HL-60 (cell line): ENCODE data around the gene MTFR1L.

Experiments used
- CTCF ChIP-seq: IDR thresholded peaks from one replicate; pipeline ENCODE4 v1.5.1; 2011; ENCODE audit warnings: low read length, control low read depth, inconsistent platforms; ENCODE audit not compliant: insufficient read depth
- POLR2AphosphoS5 ChIP-seq: IDR thresholded peaks from 2 replicates; pipeline ENCODE4 v1.6.1; 2012; ENCODE audit warnings: low read depth
- REST ChIP-seq: IDR thresholded peaks from 2 replicates; pipeline ENCODE4 v1.6.1; 2012; ENCODE audit warnings: low read depth; ENCODE audit not compliant: insufficient replicate concordance

- TF ChIP-seq POLR2AphosphoS5 (peak; percentile 83), CTCF (no peak), REST (peak; percentile 52)
Measured at GRCh38 chr1:25858906-25859789, 39.4 kb downstream of the MTFR1L start, which contains the start of gene AUNIP.
